HG03354 (cell line): ENCODE results near the gene SYT7.

Experiments used
- ATAC-seq: cut with Tn5 transposase; IDR thresholded peaks from one replicate; pipeline ENCODE4 v1.9.1; 2021; ENCODE audit warnings: mild to moderate bottlenecking; ENCODE audit not compliant: unreplicated experiment, poor library complexity, severe bottlenecking

SYT7 gene

GRCh38 chr11:61542024-61542461 lies 38.8 kb downstream of the SYT7 start:
- ATAC-seq, result no peak

GRCh38 chr11:61541598-61541997 lies 39.3 kb downstream of the SYT7 start:
- ATAC-seq, result no peak

GRCh38 chr11:61540528-61540927 lies 40.3 kb downstream of the SYT7 start:
- ATAC-seq, result no peak

- ATAC-seq, result no peak
Observed at GRCh38 chr11:61539831-61540357, 41.0 kb downstream of the SYT7 start.

GRCh38 chr11:61539006-61539405 lies 41.9 kb downstream of the SYT7 start:
- ATAC-seq, result no peak

GRCh38 chr11:61538636-61538961 lies 42.3 kb downstream of the SYT7 start:
- no peak for ATAC-seq

- ATAC-seq, result no peak
Observed at GRCh38 chr11:61537326-61537725, 43.5 kb downstream of the SYT7 start.

- no peak for ATAC-seq
Observed at GRCh38 chr11:61536676-61537270, 44.1 kb downstream of the SYT7 start.

GRCh38 chr11:61535998-61536675 lies 44.7 kb downstream of the SYT7 start:
- no peak for ATAC-seq

GRCh38 chr11:61534933-61535839 lies 45.7 kb downstream of the SYT7 start:
- no peak for ATAC-seq

- no peak for ATAC-seq
Observed at GRCh38 chr11:61534025-61534932, 46.6 kb downstream of the SYT7 start.

GRCh38 chr11:61533401-61533800 lies 47.5 kb downstream of the SYT7 start:
- ATAC-seq, result no peak

- no peak for ATAC-seq
Observed at GRCh38 chr11:61533039-61533375, 47.9 kb downstream of the SYT7 start.

- peak; percentile 44 for ATAC-seq
Observed at GRCh38 chr11:61532134-61533038, 48.5 kb downstream of the SYT7 start.

GRCh38 chr11:61531044-61531443 lies 49.8 kb downstream of the SYT7 start:
- ATAC-seq, result no peak

GRCh38 chr11:61529537-61530225 lies 51.2 kb downstream of the SYT7 start:
- ATAC-seq, result no peak

GRCh38 chr11:61528114-61528513 lies 52.8 kb downstream of the SYT7 start:
- no peak for ATAC-seq
